PC-9 (cell line): ENCODE data around the gene IL17RA.

ENCODE experiments used
- EZH2 ChIP-seq: fragments of 200-600 bp; sonication (generic); IDR thresholded peaks from 2 replicates; pipeline ENCODE4 v1.8.0; 2017; ENCODE audit warnings: antibody characterized with exemption, low read depth
- TF ChIP-seq, protein P1 (sequence below): fragments of 200-600 bp; sonication (generic); conservative IDR thresholded peaks from 2 replicates; pipeline ENCODE4 v1.6.1; 2017; ENCODE audit warnings: mixed run types, antibody characterized with exemption, mild to moderate bottlenecking, moderate library complexity

DNA sequence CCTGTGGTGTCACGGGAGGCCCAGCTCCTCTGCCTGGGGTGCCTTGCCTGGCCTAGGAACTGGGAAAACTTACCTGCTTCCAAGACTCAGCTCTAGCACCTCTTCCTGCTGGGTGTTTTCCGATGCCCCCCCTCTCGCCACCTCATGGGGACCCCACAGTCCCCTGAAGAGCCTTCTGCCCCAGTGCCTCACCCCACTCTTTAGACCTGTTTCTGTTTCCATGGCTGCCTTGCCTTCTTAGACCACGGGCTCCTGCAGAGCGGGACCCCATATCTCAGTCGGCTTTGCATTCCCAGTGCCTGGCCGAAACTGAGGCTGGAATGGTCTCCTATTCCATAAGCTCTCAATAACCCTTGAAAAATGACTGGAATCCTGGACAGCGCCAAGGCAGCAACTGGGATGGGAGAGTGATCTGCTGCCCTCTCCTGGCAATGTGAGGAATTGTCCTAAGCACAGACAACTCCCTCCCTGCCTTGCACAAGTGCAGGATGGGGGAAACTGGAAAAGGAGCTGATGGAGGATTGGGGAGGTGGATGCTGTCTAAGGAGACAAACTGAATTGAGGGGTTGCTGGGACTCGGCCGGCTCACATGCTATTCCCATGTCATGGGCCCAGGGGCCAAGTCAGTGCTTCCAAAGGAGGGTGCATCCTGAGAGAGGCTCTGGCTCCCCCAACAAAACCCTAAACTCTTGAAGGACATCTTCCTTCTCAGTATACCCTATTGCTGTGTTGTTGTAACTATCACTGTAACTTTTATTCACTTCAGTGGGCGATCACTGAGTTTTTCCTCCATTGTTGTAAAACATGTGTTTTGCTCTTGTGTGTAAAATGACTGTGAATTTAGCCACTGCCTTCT lies 26.6 kb upstream of the IL17RA start:
- TF ChIP-seq EZH2: no peak
- TF ChIP-seq, protein P1, sequence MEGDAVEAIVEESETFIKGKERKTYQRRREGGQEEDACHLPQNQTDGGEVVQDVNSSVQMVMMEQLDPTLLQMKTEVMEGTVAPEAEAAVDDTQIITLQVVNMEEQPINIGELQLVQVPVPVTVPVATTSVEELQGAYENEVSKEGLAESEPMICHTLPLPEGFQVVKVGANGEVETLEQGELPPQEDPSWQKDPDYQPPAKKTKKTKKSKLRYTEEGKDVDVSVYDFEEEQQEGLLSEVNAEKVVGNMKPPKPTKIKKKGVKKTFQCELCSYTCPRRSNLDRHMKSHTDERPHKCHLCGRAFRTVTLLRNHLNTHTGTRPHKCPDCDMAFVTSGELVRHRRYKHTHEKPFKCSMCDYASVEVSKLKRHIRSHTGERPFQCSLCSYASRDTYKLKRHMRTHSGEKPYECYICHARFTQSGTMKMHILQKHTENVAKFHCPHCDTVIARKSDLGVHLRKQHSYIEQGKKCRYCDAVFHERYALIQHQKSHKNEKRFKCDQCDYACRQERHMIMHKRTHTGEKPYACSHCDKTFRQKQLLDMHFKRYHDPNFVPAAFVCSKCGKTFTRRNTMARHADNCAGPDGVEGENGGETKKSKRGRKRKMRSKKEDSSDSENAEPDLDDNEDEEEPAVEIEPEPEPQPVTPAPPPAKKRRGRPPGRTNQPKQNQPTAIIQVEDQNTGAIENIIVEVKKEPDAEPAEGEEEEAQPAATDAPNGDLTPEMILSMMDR: peak; percentile 85
